NCI-H1417 (cell line): ENCODE measurements around the gene ATP9A.
"Not testable (repeated sequence)": the region's sequence is repeated elsewhere in the genome, so short reads cannot be mapped to it uniquely, and the experiment has no call there.

Experiments used
- DNase-seq, 3 experiments: peaks; one replicate each; lab custom pipeline; 2025; lab: John Stamatoyannopoulos, UW

ATP9A gene

GRCh38 chr20:51688600-51689244 lies 79.5 kb downstream of the ATP9A start:
- no peak for DNase-seq

- no peak for DNase-seq
Measured at GRCh38 chr20:51687630-51688029, 80.6 kb downstream of the ATP9A start.

GRCh38 chr20:51687108-51687507 lies 81.1 kb downstream of the ATP9A start:
- DNase-seq: no peak

- not testable (repeated sequence) for DNase-seq
Measured at GRCh38 chr20:51685494-51685893, 82.7 kb downstream of the ATP9A start.

GRCh38 chr20:51680067-51680749 lies 88.0 kb downstream of the ATP9A start:
- peak in 2 of 3 experiments; percentile 44 to 79 for DNase-seq

GRCh38 chr20:51679254-51679921 lies 88.8 kb downstream of the ATP9A start:
- no peak for DNase-seq

- DNase-seq: peak in 1 of 3 experiments; percentile 23
Measured at GRCh38 chr20:51678026-51678697, 90.0 kb downstream of the ATP9A start.

- DNase-seq: no peak
Measured at GRCh38 chr20:51668947-51669346, 99.2 kb downstream of the ATP9A start.

GRCh38 chr20:51668515-51668914 lies 99.7 kb downstream of the ATP9A start:
- no peak for DNase-seq

GRCh38 chr20:51667491-51667890 lies 100.7 kb downstream of the ATP9A start:
- no peak for DNase-seq

GRCh38 chr20:51667002-51667408 lies 101.2 kb downstream of the ATP9A start:
- DNase-seq: no peak

GRCh38 chr20:51666126-51666525 lies 102.1 kb downstream of the ATP9A start:
- DNase-seq: no peak

GRCh38 chr20:51665543-51666118 lies 102.6 kb downstream of the ATP9A start:
- DNase-seq: no peak

- no peak for DNase-seq
Measured at GRCh38 chr20:51661609-51662178, 106.5 kb downstream of the ATP9A start.

GRCh38 chr20:51660672-51661608 lies 107.2 kb downstream of the ATP9A start:
- DNase-seq: no peak

GRCh38 chr20:51659491-51660050 lies 108.6 kb downstream of the ATP9A start:
- no peak for DNase-seq

- no peak for DNase-seq
Measured at GRCh38 chr20:51656726-51657260, 111.4 kb downstream of the ATP9A start.

- not testable (repeated sequence) for DNase-seq
Measured at GRCh38 chr20:51656089-51656488, 112.1 kb downstream of the ATP9A start.

- DNase-seq: no peak
Measured at GRCh38 chr20:51654495-51654894, 113.7 kb downstream of the ATP9A start.

GRCh38 chr20:51654060-51654459 lies 114.1 kb downstream of the ATP9A start:
- no peak for DNase-seq
